Caco-2 (cell line): ENCODE measurements around the gene CLIC5. TPM values are rescaled to one million over a fixed set of nuclear protein-coding genes. Genes with fewer than 3 reads are reported as not detected.

Experiments
- BruUV-seq: library from RNA; stranded (reverse); fragments of 400-500 nt; replicated peaks from 2 replicates; lab custom pipeline; 2021; lab: Mats Ljungman, UMichigan
- CTCF ChIA-PET: fragments of 300-600 bp; sonication (Branson Sonifier 250); formaldehyde crosslinking; loops from one replicate; lab custom pipeline; 2022; ENCODE audit warnings: antibody characterized with exemption; lab: Charles Lee
- POLR2A ChIA-PET: fragments of 300-600 bp; sonication (Branson Sonifier 250); formaldehyde crosslinking; loops from one replicate; lab custom pipeline; 2022; ENCODE audit warnings: antibody characterized with exemption; lab: Charles Lee
- DNase-seq, 2 experiments: peaks; one replicate each; pipeline versions ENCODE4 v3.0.0 to v3.0.0-alpha.2; 2020 to 2022
- H3K27me3 ChIP-seq: replicated peaks from 2 replicates; pipeline ENCODE4 v1.6.0; 2011; ENCODE audit warnings: low read length; ENCODE audit not compliant: control insufficient read depth, insufficient read depth
- H3K36me3 ChIP-seq: 2 replicates; pipeline ENCODE4 v1.5.1; 2011; ENCODE audit warnings: low read length; ENCODE audit not compliant: control insufficient read depth, insufficient read depth
- H3K4me1 ChIP-seq: fragments of 250-450 bp; sonication (Bioruptor Pico); 2 replicates; pipeline ENCODE4 v1.5.1; 2020; ENCODE audit warnings: mild to moderate bottlenecking
- H3K4me3 ChIP-seq: 2 replicates; pipeline ENCODE4 v1.5.1; 2011; ENCODE audit warnings: low read depth, mild to moderate bottlenecking, control low read depth, low read length
- H3K9me3 ChIP-seq: fragments of 250-450 bp; sonication (Bioruptor Pico); 2 replicates; pipeline ENCODE4 v1.5.1; 2020; ENCODE audit warnings: mild to moderate bottlenecking, moderate library complexity
- H3K27ac Mint-ChIP-seq: one replicate; pipeline ENCODE4 v1.8.0; 2022; ENCODE audit warnings: mixed read lengths; ENCODE audit not compliant: unreplicated experiment
- H3K27me3 Mint-ChIP-seq: one replicate; pipeline ENCODE4 v1.8.0; 2022; ENCODE audit warnings: mixed read lengths; ENCODE audit not compliant: insufficient read depth, unreplicated experiment
- H3K36me3 Mint-ChIP-seq: one replicate; pipeline ENCODE4 v1.8.0; 2022; ENCODE audit warnings: mild to moderate bottlenecking, mixed read lengths; ENCODE audit not compliant: insufficient read depth, unreplicated experiment
- H3K4me1 Mint-ChIP-seq: one replicate; pipeline ENCODE4 v1.8.0; 2022; ENCODE audit warnings: low read depth, mixed read lengths; ENCODE audit not compliant: unreplicated experiment
- H3K4me3 Mint-ChIP-seq: one replicate; pipeline ENCODE4 v1.8.0; 2022; ENCODE audit warnings: mild to moderate bottlenecking, moderate library complexity, mixed read lengths; ENCODE audit not compliant: unreplicated experiment
- H3K9me3 Mint-ChIP-seq: one replicate; pipeline ENCODE4 v1.8.0; 2022; ENCODE audit warnings: mixed read lengths; ENCODE audit not compliant: unreplicated experiment
- CTCF ChIP-seq, 2 experiments: fragments of 200-600 bp in 1 of 2; IDR thresholded peaks; 1 replicate in 1 of 2; 2 replicates in 1 of 2; pipeline versions ENCODE4 v1.5.1 to v1.8.0; 2011 to 2022; ENCODE audit warnings: antibody characterized with exemption in 1 of 2, control low read depth in 1 of 2, inconsistent platforms in 1 of 2, low read depth in 1 of 2, low read length in 1 of 2, mild to moderate bottlenecking in 1 of 2, moderate library complexity in 1 of 2; ENCODE audit not compliant: insufficient read depth in 1 of 2, severe bottlenecking in 1 of 2, unreplicated experiment in 1 of 2
- intact Hi-C: fragments of 100-400 bp; cut with micrococcal nuclease; formaldehyde crosslinking; loops from one replicate; pipeline ENCODE4 v1.10.0; 2022; ENCODE audit not compliant: unreplicated experiment
- total RNA-seq: library from RNA; stranded (reverse); gene quantifications from 2 replicates; pipeline ENCODE4 v1.2.3, GENCODE V29; 2022

Gene CLIC5
- total RNA-seq, 1 experiment from 2014 or later: 15.1 TPM

GRCh38 chr6:45832063-45832462 is 183.6 kb downstream of the CLIC5 start:
- no peak overlapping the region for H3K4me3 Mint-ChIP-seq
- H3K27me3 ChIP-seq: no peaks in the 10 kb centered on the region
- H3K4me1 ChIP-seq: no peaks in the 10 kb centered on the region
- H3K27me3 Mint-ChIP-seq: no peaks in the 10 kb centered on the region
- no peak overlapping the region for H3K27ac Mint-ChIP-seq
- H3K36me3 Mint-ChIP-seq: no peaks in the 10 kb centered on the region
- H3K4me1 Mint-ChIP-seq: peaks cover 6% of the 10 kb centered on the region
- intact Hi-C loops: no loop called here
- DNase-seq: no peak
- POLR2A ChIA-PET: no interaction called here
- no peaks in the 10 kb centered on the region for H3K9me3 ChIP-seq
- no peak for TF ChIP-seq CTCF (IDR thresholded peaks at IDR 0.05; ENCODE audit: insufficient read depth in 1 of 2, low read depth in 1 of 2, low read length in 1 of 2, severe bottlenecking in 1 of 2, unreplicated experiment in 1 of 2)
- H3K4me3 ChIP-seq: no peak overlapping the region
- H3K36me3 ChIP-seq: no peaks in the 10 kb centered on the region
- BruUV-seq: no TSS peak
- H3K9me3 Mint-ChIP-seq: peaks cover 19% of the 10 kb centered on the region
- CTCF ChIA-PET: no interaction called here

Other genes with a start within 250 kb of the CLIC5 start
- gene ENPP4, start 114.1 kb upstream of the CLIC5 start, total RNA-seq: 2.7 TPM in 2 replicates
- 1.4 and 2.3 TPM in 2 replicates for gene ENPP5, start 155.1 kb upstream of the CLIC5 start, total RNA-seq